Measurements from ENCODE around the gene YLPM1.

YLPM1 gene

GRCh38 chr14:74792249-74793039 lies 29.3 kb downstream of the YLPM1 start:
- no peak for FAIRE-seq
- no peak for DNase-seq (ENCODE audit: insufficient read length, low spot score)
- no peak for TF ChIP-seq CTCF (IDR thresholded peaks at IDR 0.05; ENCODE audit: insufficient read depth, missing control alignments)

GRCh38 chr14:74793506-74794155 lies 30.5 kb downstream of the YLPM1 start:
- DNase-seq (ENCODE audit: insufficient read length, low spot score): no peak
- no peak for FAIRE-seq
- TF ChIP-seq CTCF (IDR thresholded peaks at IDR 0.05; ENCODE audit: insufficient read depth, missing control alignments): no peak

GRCh38 chr14:74794947-74795346 lies 31.8 kb downstream of the YLPM1 start:
- FAIRE-seq (no peak), DNase-seq (ENCODE audit: insufficient read length, low spot score) (no peak)
- no peak for TF ChIP-seq CTCF (IDR thresholded peaks at IDR 0.05; ENCODE audit: insufficient read depth, missing control alignments)

GRCh38 chr14:74799765-74800164 lies 36.6 kb downstream of the YLPM1 start:
- FAIRE-seq (no peak), DNase-seq (ENCODE audit: insufficient read length, low spot score) (no peak)
- TF ChIP-seq CTCF (IDR thresholded peaks at IDR 0.05; ENCODE audit: insufficient read depth, missing control alignments): no peak

GRCh38 chr14:74800780-74801179 lies 37.7 kb downstream of the YLPM1 start:
- FAIRE-seq (no peak), DNase-seq (ENCODE audit: insufficient read length, low spot score) (no peak)
- TF ChIP-seq CTCF (IDR thresholded peaks at IDR 0.05; ENCODE audit: insufficient read depth, missing control alignments): no peak

- FAIRE-seq: no peak
- DNase-seq (ENCODE audit: insufficient read length, low spot score): no peak
- TF ChIP-seq CTCF (IDR thresholded peaks at IDR 0.05; ENCODE audit: insufficient read depth, missing control alignments): no peak
These were observed 38.3 kb downstream of the YLPM1 start for GRCh38 chr14:74801396-74801795.

Data from D721Med (cell line).